Suppressor macrophage treated with lipopolysaccharide for 4 hours (primary cell): ENCODE results near the gene KRTAP10-2.
A peak's percentile ranks its signal among the peaks of the same experiment; 100 is the strongest.
"Not testable (repeated sequence)": the region's sequence is repeated elsewhere in the genome, so short reads cannot be mapped to it uniquely, and the experiment has no call there.

Experiments used
- DNase-seq: peaks from one replicate; pipeline ENCODE4 v3.0.0-alpha.2; 2020

The KRTAP10-2 gene

DNA sequence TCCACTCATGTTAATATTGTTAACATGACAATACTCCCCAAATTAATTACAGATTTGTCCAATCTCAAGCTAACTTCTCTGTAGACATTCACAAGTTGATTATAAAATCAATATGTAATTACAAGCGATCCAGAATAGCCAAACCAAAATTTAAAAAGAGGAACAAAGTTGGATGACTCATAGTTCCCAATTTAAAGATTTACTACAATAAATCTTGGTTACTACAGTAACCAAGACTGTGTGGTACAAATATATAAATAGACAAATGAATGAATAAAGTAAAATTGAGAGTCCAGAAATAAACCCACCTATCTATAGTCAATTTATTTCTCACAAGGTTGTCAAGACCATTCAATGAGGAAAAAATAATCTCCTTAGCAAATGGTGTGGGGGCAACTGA, 15.1 kb upstream of the KRTAP10-2 start:
- DNase-seq = peak; percentile 50

- peak; percentile 44 for DNase-seq
Observed at GRCh38 chr21:44564886-44565598, 13.7 kb upstream of the KRTAP10-2 start.

DNA sequence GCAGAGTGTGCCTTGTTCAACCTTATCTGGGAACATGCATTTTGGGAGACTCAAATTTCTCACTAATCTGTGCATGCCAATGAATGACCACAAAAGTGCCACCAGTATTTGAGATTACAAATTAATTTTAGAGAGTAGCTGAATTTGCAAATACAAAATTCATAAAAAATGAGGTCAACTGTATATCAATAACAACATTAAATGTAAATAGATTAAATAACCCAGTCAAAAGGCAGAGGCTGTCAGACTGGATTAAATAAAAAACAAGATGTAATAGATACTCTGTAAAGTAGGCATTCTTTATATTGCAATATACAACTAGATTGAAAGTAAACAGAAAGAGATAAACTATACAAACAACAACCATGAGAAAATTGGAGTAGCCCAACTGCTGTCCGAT, 12.8 kb upstream of the KRTAP10-2 start:
- no peak for DNase-seq

- DNase-seq = no peak
Observed at GRCh38 chr21:44558695-44559094, 7.4 kb upstream of the KRTAP10-2 start, which contains the start of gene KRTAP10-3. Gene KRTAP10-3 (minus strand): TSS chr21:44558795. CDS start chr21:44558715, 80 bp downstream.

- DNase-seq = not testable (repeated sequence)
Observed at GRCh38 chr21:44558329-44558675, 7.0 kb upstream of the KRTAP10-2 start.

DNA sequence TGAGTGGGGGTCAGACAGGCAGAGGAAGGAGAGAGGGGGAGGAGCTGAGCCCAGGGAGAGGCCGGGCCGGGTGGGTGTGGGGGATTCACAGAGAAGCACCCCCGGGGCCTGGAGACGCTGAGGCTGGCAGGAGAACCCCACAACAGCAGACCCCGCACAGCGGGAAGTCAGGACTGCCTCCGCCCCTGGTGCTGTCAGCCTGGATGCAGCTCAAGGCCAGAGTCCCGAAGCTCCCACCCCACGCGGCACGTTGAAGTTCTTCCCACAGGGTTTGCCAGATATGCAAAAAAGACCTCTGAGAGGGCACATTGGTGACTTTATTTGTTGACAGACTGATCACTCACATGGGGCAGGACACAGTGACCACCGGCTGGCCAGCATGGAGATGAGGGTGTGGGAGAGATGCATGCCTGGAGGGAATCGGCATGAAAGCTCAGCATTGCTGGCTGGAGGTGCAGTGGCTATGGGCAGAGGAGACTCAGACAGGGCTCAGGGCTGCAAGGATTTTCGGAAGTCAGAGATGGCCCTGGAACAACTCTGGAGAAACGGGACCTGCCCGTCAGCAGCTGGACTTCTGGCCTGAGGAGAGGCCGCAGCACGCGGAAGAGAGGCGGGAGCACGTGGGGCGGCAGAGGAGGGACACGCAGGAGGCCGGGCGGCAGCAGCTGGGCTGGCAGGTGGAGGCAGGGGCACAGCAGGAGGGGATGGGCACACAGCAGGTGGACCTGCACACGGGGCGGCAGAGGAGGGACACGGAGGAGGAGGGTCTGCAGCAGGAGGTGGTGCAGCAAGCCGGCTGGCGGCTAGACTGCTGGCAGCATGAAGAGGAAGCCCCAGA, 6.4 kb upstream of the KRTAP10-2 start:
- DNase-seq = no peak

- DNase-seq = no peak
Observed at GRCh38 chr21:44556879-44557278, 5.6 kb upstream of the KRTAP10-2 start.

GRCh38 chr21:44555200-44555875, 4.0 kb upstream of the KRTAP10-2 start:
- DNase-seq = no peak

DNA sequence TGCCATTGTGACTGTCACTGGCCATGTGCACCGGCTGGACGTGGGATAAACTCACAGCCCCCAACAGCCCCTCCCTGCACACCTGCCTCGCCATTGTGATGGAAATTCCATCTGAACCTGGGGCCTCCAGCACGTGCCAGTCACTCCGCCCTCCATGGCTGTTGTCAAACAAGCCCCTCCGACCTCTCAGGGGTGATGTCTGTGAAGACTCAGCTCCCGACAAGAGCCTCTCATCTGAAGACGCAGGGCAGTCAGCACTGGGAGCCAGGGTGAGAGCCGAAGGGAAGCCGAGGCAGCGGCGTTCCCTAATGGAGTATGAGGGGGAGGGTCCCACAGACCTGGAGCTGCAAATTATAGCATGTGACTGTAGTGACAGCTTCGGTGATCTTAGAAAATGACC, 1.4 kb upstream of the KRTAP10-2 start:
- DNase-seq = no peak

DNA sequence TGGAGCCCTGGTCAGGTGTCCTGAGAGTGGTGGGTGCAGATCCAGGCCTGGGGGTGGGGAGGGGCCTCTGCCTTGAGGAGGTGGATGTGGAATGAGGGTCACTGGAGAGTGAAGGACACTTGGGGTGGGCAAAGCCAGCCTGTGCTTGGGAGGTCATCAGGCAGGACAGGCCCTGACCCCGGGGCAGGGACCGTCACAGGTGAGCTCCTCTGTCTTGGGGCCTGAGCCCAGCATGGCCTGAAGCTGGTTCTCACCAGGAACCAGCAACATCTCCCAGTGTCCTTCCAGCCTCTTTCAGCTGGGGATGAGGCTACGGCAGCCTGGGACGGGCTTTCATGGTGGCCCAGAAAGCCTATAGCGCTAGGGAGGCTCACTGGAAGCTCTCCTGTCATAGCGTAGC, 831 bp upstream of the KRTAP10-2 start:
- DNase-seq = no peak

DNA sequence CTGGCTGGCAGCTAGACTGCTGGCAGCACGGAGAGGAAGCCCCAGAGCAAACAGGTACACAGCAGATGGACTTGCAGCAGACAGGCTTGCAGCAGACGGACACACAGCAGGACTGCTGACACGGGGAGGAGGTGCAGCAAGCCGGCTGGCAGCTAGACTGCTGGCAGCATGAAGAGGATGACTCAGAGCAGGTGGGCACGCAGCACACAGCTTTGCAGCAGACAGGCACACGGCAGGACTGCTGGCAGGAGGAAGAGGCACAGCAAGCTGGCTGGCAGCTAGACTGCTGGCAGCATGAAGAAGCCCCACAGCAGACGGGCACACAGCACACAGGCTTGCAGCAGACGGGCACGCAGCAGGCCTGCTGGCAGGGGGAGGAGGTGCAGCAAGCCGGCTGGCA, 498 bp downstream of the KRTAP10-2 start:
- DNase-seq = no peak

DNA sequence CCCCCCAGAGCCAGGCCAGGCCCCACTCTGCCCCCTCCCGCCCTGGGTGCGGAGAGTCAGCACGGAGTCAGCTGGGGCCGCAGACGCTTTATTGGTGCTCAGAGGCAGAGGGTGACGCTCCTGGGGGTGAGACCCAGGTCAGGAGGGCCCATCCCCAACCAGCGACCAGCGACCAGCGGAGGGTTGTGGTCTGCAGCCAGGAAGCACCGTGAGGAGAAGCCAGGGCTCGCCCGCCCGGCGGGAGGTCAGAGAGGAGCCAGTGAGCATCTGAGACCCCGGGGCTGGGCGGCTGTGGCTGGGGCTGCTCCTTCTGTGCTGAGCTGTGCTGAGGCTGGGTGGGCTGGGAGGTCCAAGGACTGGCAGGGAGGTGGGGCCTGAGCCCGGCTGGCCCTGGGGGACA, 1.0 kb downstream of the KRTAP10-2 start:
- not testable (repeated sequence) for DNase-seq

DNA sequence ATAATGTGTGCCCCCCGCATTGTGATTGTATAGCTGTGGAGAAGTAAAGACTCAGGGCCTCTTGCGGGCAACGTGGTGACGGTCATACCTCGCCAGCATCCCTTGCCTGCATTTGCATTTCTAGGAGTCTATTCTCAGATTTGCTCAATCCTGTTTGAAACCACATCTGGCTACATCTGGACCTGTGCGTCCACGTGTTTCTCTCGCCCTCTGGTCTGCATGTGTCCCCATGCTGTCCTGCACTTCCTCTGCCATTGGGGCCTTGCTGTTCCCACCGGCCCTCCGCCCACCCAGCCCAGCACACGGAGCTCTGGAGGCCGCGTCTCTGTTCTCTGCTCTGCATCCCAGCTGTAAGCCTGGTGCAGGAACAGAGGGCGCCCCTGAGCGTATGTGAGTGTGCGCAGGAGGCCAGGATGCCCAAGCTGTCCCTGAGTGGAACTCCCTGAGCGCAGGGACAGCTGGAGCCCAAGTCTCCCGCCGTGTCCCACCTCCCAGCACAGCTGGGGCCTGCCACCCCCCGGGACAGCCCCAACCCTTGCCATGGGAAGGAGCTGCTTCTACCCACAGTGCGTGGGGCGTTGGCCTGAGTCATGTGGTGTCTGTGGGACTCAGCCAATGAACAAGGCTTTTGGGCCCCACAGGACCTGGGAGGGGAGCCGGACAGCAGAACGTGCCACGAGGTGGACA, 1.6 kb downstream of the KRTAP10-2 start:
- DNase-seq = no peak

- no peak for DNase-seq
Observed at GRCh38 chr21:44548922-44549321, 2.4 kb downstream of the KRTAP10-2 start.

DNA sequence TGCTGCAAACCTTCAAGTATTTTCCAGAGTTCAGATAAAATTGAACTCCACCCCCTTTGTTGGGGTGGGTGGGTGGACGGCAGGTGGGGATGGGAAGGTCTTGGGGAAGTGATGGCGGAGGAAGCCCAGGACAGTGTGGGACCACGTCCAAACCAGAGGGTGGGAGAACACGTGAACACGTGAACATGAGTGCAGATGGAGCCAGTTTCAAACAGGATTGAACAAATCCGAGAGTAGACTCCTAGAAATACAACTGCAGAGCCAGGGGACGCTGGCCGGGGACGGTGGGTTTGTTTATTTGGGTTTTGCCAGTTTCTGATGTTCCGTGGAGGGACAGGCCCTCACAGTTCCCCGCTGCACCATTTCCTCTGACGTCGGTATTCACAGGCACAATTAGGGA, 2.9 kb downstream of the KRTAP10-2 start:
- no peak for DNase-seq

DNA sequence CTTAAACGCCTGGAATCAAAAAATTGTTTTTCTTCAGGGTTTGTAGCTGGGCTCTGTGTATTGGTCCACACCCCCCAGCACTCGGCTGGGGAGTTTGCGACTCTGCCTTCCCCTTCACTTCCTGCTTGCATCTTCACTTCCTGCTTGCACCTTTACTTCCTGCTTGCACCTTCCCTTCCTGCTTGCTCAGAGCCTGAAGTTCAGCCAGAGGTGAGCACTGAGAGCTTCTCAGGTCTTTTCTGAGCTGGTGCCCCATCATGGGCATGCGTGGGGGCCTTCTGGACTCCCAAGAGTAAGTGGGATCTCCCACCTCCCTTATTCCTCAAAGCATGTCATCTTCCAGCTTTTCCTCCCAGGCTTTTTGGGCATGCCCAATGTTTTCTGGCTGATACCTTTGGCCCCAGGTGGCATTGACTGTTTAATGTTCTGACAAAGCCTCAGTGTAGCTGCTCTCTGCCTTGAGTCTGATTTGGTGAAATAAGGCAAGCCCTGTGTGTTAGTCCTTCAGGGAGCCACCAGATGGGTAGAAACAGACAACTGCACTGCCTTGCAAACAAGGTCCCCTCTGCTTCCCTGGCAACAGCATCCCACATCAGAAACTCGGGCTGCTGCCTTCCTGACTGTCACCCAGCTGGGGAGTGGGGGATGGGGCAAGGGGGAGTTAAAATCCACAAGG, 3.5 kb downstream of the KRTAP10-2 start:
- DNase-seq = no peak

DNA sequence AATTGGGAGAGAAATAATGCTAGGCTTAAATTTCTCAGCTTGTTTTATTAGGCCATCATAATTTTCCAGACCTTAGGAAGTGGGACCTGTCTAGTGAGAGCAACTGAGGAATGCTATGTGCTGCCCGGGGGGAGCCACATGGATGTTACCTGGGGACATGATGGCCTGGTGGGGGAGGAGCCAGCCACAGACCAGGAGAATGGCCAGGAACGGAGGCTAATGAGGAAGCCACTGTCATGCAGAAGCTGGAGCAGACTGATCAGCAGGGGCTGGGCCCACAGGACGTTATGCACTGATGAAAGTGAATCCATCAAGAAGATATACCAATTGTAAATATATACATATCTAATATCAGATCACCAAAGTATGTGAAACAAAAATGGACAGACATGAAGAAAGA, 6.7 kb downstream of the KRTAP10-2 start:
- no peak for DNase-seq

DNA sequence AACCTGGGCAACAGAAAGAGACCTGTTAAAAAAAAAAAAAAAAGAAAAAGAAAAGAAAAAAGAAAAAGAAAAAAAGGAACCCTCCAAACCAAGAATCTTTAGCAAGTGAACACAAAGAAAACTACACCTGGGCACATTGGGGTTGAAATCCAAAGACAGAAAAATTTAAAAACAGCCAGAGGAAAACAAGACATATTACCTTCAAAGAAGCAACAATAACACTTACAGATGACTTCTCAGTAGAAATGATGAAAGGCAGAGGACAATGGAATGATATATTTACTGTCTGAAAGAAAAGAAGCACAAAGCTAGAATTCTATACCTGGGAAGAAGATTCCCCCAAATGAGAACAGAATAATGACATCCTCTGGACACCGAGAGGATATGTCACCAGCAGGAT, 8.6 kb downstream of the KRTAP10-2 start:
- DNase-seq = no peak

- no peak for DNase-seq
Observed at GRCh38 chr21:44540741-44541288, 10.5 kb downstream of the KRTAP10-2 start.

GRCh38 chr21:44539991-44540666, 11.2 kb downstream of the KRTAP10-2 start, which contains the start of gene KRTAP10-1:
Gene KRTAP10-1 (minus strand): TSS chr21:44540195. CDS start chr21:44540150, 45 bp downstream.
- DNase-seq = no peak

DNA sequence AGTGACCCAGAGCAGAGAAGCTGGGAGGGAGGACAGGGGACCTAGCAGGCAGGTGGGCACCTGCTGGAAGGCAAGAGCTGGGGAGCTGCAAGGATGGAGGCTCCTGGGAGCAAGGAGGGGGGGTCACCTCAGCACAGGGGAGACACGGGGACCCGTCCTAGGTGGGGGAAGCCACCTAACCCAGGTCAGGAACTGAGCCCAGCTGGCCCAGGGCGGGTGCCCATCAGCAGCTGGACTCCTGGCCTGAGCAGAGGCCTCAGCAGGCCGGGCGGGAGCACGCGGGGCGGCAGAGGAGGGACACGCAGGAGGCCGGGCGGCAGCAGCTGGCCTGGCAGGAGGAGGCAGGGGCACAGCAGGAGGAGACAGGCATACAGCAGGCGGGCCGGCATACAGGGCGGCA, 12.3 kb downstream of the KRTAP10-2 start:
- DNase-seq = no peak
